GM18511 (cell line): ENCODE results near the gene EFNA5.
A peak's percentile ranks its signal among the peaks of the same experiment; 100 is the strongest.
"Not testable (repeated sequence)": the region's sequence is repeated elsewhere in the genome, so short reads cannot be mapped to it uniquely, and the experiment has no call there.

Experiments used
- ATAC-seq: cut with Tn5 transposase; IDR thresholded peaks from one replicate; pipeline ENCODE4 v1.9.1; 2021; ENCODE audit warnings: mild to moderate bottlenecking, moderate library complexity; ENCODE audit not compliant: unreplicated experiment

EFNA5 gene

GRCh38 chr5:107377277-107377609 lies 293.5 kb downstream of the EFNA5 start:
- no peak for ATAC-seq

DNA sequence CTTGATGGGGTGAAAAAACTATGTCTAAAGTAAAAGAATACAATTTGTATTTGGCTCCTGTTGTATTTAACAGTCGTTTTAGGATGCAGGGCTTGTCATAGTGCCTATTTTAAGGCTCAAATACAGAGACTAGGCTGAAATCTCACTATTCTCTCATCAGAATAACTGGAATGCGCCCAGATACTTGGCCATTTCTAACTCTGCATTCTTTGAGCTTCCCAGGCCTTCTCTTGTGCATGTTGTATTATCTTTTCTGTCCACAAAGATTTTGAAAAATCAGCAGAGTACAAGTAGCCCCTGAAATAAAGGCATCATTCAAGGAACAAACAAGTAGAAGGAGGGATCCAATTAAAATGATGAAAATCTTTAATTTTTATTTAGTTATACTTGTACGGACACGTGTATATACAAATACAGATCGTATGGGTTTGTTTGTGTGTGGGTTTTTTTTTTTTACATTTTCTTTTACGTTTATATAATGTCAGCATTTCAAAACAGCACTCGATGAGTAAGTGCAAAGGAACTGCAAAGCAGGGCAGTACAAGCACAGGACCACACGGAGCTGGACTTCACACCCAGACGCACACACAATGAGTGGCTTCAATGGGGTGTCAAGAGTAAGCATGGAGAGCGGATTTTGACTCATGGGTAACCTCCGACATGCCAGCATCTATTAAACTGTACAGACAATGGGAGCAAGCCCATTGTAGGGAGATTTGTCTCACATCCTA lies 294.0 kb downstream of the EFNA5 start:
- no peak for ATAC-seq

DNA sequence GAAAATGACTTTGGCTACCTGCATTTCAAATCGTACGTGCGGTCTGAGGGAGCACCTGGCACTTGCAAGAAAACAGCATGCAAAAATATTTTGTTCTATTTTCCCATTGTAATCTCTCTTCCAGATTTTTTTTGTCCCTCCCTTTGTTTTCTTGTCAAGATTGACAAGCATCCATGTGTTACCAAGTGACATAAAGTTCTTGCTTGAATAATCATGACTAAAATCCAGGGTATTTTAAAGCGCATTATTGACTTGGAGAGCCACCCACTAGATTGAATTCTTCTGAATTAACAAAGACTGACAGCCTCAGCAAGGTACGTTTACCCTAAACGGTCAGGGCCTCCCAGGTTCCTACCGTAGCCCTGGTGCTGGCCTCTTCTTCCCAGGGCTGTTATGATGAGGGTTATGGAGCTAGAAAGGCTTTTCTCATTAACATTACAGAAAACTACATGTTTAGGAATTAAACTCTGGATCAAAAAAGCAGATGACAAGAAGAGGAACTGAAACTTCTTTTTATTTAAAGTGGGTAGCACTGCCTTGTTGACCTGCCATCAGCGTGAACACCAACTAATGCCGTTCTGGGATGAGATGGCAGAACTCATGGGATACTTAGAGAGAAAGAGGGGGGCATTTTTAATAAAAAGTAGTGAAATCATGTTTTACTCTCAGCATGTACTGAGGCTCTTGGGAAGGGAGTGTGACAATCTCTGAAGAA lies 297.0 kb downstream of the EFNA5 start:
- ATAC-seq, result peak; percentile 77

- no peak for ATAC-seq
Observed at GRCh38 chr5:107372723-107373450, 297.9 kb downstream of the EFNA5 start.

GRCh38 chr5:107370396-107370968 lies 300.3 kb downstream of the EFNA5 start:
- no peak for ATAC-seq

DNA sequence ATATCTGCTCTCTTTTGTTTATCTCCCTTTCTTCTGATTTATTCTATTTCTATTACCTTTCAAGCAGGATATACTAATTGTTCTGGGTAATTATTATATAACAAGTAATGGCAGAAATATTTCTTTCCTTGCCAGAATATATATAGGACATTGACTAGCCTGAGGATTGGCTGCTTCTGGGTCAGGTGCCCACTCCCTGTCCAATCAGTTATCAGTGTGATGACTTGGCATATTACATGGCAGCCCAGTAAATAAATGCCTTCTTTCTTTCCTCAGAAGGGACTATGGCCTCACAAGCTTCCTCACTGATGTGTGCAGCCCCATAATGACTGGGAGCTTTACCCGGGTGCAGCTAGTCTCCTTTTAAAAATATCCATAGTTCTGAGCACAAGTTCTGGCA lies 301.1 kb downstream of the EFNA5 start:
- ATAC-seq, result no peak

GRCh38 chr5:107368615-107369014 lies 302.1 kb downstream of the EFNA5 start:
- no peak for ATAC-seq

DNA sequence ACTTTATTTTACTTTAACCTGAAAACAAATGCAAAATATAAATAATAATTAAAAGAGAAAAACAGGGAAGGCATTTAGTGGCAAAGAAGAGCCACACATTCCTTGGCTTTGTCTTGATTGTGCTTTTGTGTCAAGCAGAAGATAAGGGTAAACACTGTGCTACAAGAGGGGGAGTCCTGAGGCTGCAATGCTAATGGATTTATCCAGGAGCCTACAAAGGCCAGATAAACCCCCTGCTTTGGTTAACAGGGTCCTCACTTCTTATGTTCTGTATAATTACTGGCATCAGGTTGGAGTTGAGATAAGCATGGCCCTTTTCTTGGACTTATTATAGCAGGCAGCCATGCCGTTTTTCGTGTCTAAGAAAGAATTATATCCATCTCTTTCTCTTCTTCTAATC lies 302.8 kb downstream of the EFNA5 start:
- ATAC-seq, result no peak

DNA sequence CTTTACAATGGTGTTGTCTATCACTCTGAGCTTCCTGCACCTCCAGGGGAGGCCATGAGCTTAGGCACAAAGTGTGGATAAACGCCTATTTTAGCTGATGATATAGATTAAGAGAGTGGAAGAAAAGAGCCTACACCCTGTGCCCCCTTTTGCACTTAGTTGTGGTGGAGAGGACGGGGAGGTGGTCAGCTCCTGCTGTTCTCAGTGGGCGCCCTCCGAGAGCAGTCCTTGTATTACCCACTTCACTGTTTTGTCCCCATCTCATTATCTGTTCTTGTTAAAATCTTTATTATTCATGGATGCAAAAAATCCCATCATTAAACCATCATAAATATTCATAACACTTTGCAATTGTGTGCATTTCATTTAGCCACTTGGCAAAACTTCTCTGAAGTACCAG lies 303.3 kb downstream of the EFNA5 start:
- no peak for ATAC-seq

- peak; percentile 66 for ATAC-seq
Observed at GRCh38 chr5:107365320-107366109, 305.2 kb downstream of the EFNA5 start.

- peak; percentile 40 for ATAC-seq
Observed at GRCh38 chr5:107364443-107365319, 306.1 kb downstream of the EFNA5 start.

- no peak for ATAC-seq
Observed at GRCh38 chr5:107363768-107364167, 307.0 kb downstream of the EFNA5 start.

DNA sequence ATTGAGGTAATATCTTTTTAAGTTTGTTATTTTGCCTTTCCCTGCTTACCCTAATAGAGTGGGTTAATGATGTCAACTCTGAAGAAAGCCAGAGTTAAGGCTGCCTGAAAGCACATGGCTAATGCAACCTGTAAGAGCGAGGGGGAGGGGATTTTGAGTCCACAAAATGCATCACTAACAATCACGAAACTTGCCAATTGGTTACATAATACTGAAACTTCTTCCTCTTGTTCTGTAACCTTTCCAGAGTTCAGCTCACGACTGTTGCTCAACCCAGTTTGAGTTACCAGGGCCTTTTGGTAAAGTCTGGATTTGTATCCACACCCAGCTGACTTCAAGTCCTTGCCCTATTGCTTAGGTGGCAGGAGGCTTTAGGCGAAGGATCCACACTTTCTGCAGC lies 308.8 kb downstream of the EFNA5 start:
- no peak for ATAC-seq

DNA sequence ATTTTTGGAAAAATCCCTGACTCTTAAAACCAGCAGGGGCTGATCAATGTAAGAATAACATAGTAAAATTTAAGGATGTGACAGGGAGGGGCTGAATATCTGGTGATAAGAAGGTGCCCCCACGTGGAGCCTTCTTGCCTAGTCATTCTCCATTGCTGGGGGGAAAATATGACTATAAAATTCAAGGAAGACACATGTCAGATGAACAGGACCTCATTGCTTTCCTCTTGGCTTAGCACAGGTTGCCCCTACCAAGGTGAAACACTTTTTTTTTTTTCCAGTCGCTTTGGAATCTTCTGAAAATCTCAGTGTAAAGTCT lies 310.9 kb downstream of the EFNA5 start:
- ATAC-seq, result peak; percentile 31

- peak; percentile 29 for ATAC-seq
Observed at GRCh38 chr5:107359033-107359915, 311.5 kb downstream of the EFNA5 start.

DNA sequence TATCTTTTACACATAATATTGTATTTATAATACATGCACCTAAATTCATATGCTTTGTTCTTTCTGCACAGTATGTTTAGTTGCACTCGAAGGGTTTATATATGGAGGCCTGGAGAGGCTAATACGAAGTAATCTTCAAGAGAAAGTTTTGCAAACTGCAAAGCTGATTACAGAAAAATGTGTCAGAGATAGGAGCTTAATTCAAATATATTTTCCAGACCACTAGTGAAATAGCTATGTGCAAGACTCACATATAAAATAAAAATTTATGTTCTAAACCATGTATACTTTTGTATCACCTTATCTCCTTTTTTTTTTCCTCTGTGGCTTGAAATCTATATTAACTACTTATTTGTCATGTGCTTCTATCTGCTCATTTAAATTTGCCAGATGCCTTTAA lies 313.8 kb downstream of the EFNA5 start:
- ATAC-seq, result no peak

DNA sequence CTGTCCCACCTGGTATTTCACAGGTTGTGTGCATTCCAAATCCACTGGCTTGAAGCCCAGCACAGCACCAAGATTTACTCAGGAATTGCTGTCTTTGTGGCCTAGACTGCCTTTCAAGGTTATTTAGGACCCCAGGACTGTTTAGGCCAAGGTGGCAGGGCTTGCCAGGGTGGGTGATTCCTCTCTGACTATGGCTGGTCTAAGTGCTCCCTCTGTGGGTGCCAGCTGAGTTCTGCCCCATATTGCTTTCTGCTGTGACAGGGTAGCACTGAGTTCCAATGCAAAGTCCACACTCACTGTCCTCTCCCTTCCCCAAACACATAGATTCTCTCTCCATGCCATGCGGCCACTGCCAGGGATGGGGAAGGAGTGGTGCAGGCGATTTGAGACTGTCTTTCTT lies 318.2 kb downstream of the EFNA5 start:
- no peak for ATAC-seq

GRCh38 chr5:107346580-107346979 lies 324.2 kb downstream of the EFNA5 start:
- not testable (repeated sequence) for ATAC-seq

DNA sequence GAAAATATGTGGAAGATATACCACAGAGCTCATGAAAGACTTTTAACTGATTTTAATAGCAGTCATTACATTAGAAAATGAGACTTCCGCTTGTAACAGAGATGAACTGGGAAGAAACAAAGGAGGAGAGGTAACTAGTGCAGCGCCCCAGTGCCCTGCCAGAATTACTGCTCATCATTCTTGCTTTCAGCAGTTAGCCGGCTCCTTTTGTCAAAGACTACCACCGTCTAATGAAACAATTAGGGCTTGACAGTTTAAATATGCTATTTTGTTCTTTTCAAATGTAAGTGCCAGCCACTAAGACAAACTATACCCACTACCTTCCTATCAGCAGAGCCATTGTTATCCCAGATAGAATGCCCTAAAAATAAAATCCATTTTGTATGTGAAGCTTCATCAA lies 328.4 kb downstream of the EFNA5 start:
- ATAC-seq, result no peak
